Activated naive CD4-positive, alpha-beta T cell treated with Interleukin-2 at 50 U/mL for 16 hours (primary cell): Measurements from ENCODE around the gene ALPK3.

Source experiments
- DNase-seq: peaks from one replicate; pipeline ENCODE4 v3.0.0-alpha.2; 2020

The ALPK3 gene

GRCh38 chr15:84847382-84847781 is 30.2 kb downstream of the ALPK3 start:
- no peak for DNase-seq

- no peak for DNase-seq
Observed at GRCh38 chr15:84852212-84852611, 35.1 kb downstream of the ALPK3 start.

GRCh38 chr15:84855136-84855535 is 38.0 kb downstream of the ALPK3 start:
- no peak for DNase-seq

GRCh38 chr15:84855765-84856164 is 38.6 kb downstream of the ALPK3 start:
- DNase-seq, result no peak

- no peak for DNase-seq
Observed at GRCh38 chr15:84856731-84857417, 39.7 kb downstream of the ALPK3 start.

- DNase-seq, result no peak
Observed at GRCh38 chr15:84857418-84858004, 40.4 kb downstream of the ALPK3 start.

- DNase-seq, result no peak
Observed at GRCh38 chr15:84858231-84858630, 41.1 kb downstream of the ALPK3 start.

GRCh38 chr15:84859144-84859543 is 42.0 kb downstream of the ALPK3 start:
- no peak for DNase-seq

GRCh38 chr15:84859651-84860050 is 42.5 kb downstream of the ALPK3 start:
- no peak for DNase-seq

- no peak for DNase-seq
Observed at GRCh38 chr15:84861781-84862180, 44.6 kb downstream of the ALPK3 start.

GRCh38 chr15:84862214-84862975 is 45.2 kb downstream of the ALPK3 start:
- DNase-seq, result no peak

- DNase-seq, result no peak
Observed at GRCh38 chr15:84863565-84864443, 46.6 kb downstream of the ALPK3 start.

GRCh38 chr15:84864444-84864795 is 47.3 kb downstream of the ALPK3 start:
- DNase-seq, result no peak

GRCh38 chr15:84865074-84865569 is 48.0 kb downstream of the ALPK3 start:
- no peak for DNase-seq

- DNase-seq, result no peak
Observed at GRCh38 chr15:84868037-84868880, 51.1 kb downstream of the ALPK3 start.

GRCh38 chr15:84869510-84869909 is 52.4 kb downstream of the ALPK3 start:
- DNase-seq, result no peak

GRCh38 chr15:84871428-84871985 is 54.4 kb downstream of the ALPK3 start:
- no peak for DNase-seq

- DNase-seq, result no peak
Observed at GRCh38 chr15:84872009-84872910, 55.1 kb downstream of the ALPK3 start.

GRCh38 chr15:84873997-84874396 is 56.8 kb downstream of the ALPK3 start:
- no peak for DNase-seq

GRCh38 chr15:84874981-84875699 is 58.0 kb downstream of the ALPK3 start:
- DNase-seq, result no peak
